ENCODE data around the gene RALGPS1.

DNA sequence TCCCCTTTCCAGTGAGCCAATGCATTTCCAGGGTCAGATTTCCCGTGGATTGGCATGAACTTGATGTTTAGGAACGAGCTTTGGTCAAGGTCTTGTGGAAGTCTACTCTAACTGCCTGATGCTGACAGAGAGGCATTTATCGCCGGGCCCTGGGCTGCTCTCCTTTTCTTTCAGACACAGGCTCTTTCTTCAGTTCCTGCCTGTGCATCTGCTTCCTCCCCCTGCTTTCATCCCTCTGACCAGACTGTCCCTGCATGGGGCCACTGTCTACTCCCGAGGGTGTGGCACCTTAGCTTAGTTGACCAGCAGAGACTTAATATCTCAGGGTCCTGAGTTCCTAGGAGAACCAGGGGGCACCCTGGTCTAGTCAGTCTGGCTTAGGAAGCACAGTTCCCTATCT lies 41.2 kb downstream of the RALGPS1 start:
- TF ChIP-seq, protein P1, sequence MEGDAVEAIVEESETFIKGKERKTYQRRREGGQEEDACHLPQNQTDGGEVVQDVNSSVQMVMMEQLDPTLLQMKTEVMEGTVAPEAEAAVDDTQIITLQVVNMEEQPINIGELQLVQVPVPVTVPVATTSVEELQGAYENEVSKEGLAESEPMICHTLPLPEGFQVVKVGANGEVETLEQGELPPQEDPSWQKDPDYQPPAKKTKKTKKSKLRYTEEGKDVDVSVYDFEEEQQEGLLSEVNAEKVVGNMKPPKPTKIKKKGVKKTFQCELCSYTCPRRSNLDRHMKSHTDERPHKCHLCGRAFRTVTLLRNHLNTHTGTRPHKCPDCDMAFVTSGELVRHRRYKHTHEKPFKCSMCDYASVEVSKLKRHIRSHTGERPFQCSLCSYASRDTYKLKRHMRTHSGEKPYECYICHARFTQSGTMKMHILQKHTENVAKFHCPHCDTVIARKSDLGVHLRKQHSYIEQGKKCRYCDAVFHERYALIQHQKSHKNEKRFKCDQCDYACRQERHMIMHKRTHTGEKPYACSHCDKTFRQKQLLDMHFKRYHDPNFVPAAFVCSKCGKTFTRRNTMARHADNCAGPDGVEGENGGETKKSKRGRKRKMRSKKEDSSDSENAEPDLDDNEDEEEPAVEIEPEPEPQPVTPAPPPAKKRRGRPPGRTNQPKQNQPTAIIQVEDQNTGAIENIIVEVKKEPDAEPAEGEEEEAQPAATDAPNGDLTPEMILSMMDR (IDR thresholded peaks at IDR 0.05) = no peak
- no peak for TF ChIP-seq POLR2A (IDR thresholded peaks at IDR 0.05)
- no peak for TF ChIP-seq POLR2AphosphoS5 (IDR thresholded peaks at IDR 0.05; ENCODE audit: insufficient read depth in 1 of 2, low read depth in 1 of 2)

Data from vagina (tissue), 2 donors.